PC-3 (cell line): ENCODE data around the gene FGGY. TPM values are rescaled to one million over a fixed set of nuclear protein-coding genes. Genes with fewer than 3 reads are reported as not detected.

Source experiments
- ATAC-seq: fragments of 200-7000 bp; cut with Tn5 transposase; 2 replicates; pipeline ENCODE4 v1.9.1; 2020; ENCODE audit warnings: mild to moderate bottlenecking, moderate library complexity
- BruUV-seq: library from RNA; stranded (reverse); fragments of 400-500 nt; replicated peaks from 2 replicates; lab custom pipeline; 2021; lab: Mats Ljungman, UMichigan
- CTCF ChIA-PET: fragments of 300-600 bp; sonication (Branson Sonifier 250); formaldehyde crosslinking; loops from one replicate; lab custom pipeline; 2022; ENCODE audit warnings: antibody characterized with exemption; lab: Charles Lee
- POLR2A ChIA-PET: fragments of 300-600 bp; sonication (Branson Sonifier 250); formaldehyde crosslinking; loops from one replicate; lab custom pipeline; 2022; ENCODE audit warnings: antibody characterized with exemption; ENCODE audit not compliant: unreplicated experiment; lab: Charles Lee
- DNase-seq: peaks from one replicate; pipeline ENCODE4 v3.0.0-alpha.2; 2015
- H2AFZ ChIP-seq: fragments of 300-600 bp; sonication (generic); 2 replicates; pipeline ENCODE4 v1.6.0; 2016; ENCODE audit warnings: antibody characterized with exemption, low read length
- H3F3A ChIP-seq: fragments of 300-600 bp; sonication (generic); one replicate; pipeline ENCODE4 v1.6.0; 2017; ENCODE audit warnings: antibody characterized with exemption, low read length, control low read depth, mild to moderate bottlenecking; ENCODE audit not compliant: unreplicated experiment
- H3K27ac ChIP-seq: fragments of 300-600 bp; sonication (generic); 2 replicates; pipeline ENCODE4 v1.5.1; 2016; ENCODE audit warnings: mild to moderate bottlenecking, low read length
- H3K27me3 ChIP-seq: fragments of 300-600 bp; sonication (generic); 2 replicates; pipeline ENCODE4 v1.6.1; 2016; ENCODE audit warnings: low read length, mixed read lengths
- H3K36me3 ChIP-seq: fragments of 300-600 bp; sonication (generic); 2 replicates; pipeline ENCODE4 v1.6.1; 2016; ENCODE audit warnings: low read depth, mixed run types, low read length, mixed read lengths
- H3K4me1 ChIP-seq: fragments of 300-600 bp; sonication (generic); 2 replicates; pipeline ENCODE4 v1.5.1; 2016; ENCODE audit warnings: low read length; ENCODE audit not compliant: insufficient read depth
- H3K4me2 ChIP-seq: fragments of 300-600 bp; sonication (generic); 2 replicates; pipeline ENCODE4 v1.6.0; 2016; ENCODE audit warnings: low read length
- H3K4me3 ChIP-seq: fragments of 300-600 bp; sonication (generic); 2 replicates; pipeline ENCODE4 v1.5.1; 2016; ENCODE audit warnings: mild to moderate bottlenecking, low read length, mixed read lengths
- H3K79me2 ChIP-seq: fragments of 300-600 bp; sonication (generic); 2 replicates; pipeline ENCODE4 v1.6.1; 2017; ENCODE audit warnings: low read length, mixed read lengths
- H3K9ac ChIP-seq: fragments of 300-600 bp; sonication (generic); 2 replicates; pipeline ENCODE4 v1.6.0; 2016; ENCODE audit warnings: mild to moderate bottlenecking, low read length
- H3K9me2 ChIP-seq: fragments of 300-600 bp; sonication (generic); replicated peaks from 2 replicates; pipeline ENCODE4 v1.6.1; 2016; ENCODE audit warnings: mixed run types, low read length, mixed read lengths
- H3K9me3 ChIP-seq: fragments of 300-600 bp; sonication (generic); 2 replicates; pipeline ENCODE4 v1.6.1; 2016; ENCODE audit warnings: low read length, mixed read lengths
- H4K20me1 ChIP-seq: fragments of 300-600 bp; sonication (generic); 2 replicates; pipeline ENCODE4 v1.6.1; 2016; ENCODE audit warnings: low read length, mixed read lengths
- EZH2 ChIP-seq: fragments of 300-600 bp; sonication (generic); IDR thresholded peaks from one replicate; pipeline ENCODE4 v1.6.1; 2017; ENCODE audit warnings: antibody characterized with exemption, mild to moderate bottlenecking, low read length; ENCODE audit not compliant: unreplicated experiment
- EZH2phosphoT487 ChIP-seq: fragments of 300-600 bp; sonication (generic); IDR thresholded peaks from 2 replicates; pipeline ENCODE4 v1.6.1; 2018; ENCODE audit warnings: mild to moderate bottlenecking, antibody characterized with exemption, low read length, borderline replicate concordance
- intact Hi-C: fragments of 100-400 bp; cut with micrococcal nuclease; formaldehyde crosslinking; loops from 2 replicates; pipeline ENCODE4 v1.9.0; 2023
- total RNA-seq: library from RNA; depleted of rRNA; stranded (reverse); fragments of >200 nt; gene quantifications from 2 replicates; pipeline ENCODE4 v1.2.3, GENCODE V29; 2014
- TF ChIP-seq, protein P1 (sequence below): fragments of 300-600 bp; sonication (generic); conservative IDR thresholded peaks from 2 replicates; pipeline ENCODE4 v1.5.1; 2017; ENCODE audit warnings: antibody characterized with exemption, low read depth, mild to moderate bottlenecking, low read length

FGGY gene
- total RNA-seq, 1 experiment from 2014 or later: 7.4 TPM

DNA sequence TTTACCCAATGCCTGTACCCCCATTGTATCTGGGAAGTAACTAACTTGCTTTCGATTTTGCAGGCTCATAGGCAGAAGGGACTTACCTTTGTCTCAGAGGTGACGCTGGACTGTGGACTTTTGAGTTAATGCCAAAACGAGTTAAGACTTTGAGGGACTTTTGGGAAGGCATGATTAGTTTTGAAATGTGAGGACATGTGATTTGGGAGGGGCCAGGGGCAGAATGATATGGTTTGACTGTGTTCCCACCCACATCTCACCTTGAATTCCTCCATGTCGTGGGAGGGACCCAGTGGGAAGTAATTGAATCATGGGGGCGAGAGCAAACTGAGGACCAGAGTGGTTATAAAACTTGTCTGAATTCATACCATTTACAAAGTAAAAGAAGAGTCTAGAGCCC is 440.7 kb downstream of the FGGY start:
- no TSS peak for BruUV-seq
- Histone ChIP-seq H3K79me2 (no peaks in the 10 kb centered on the region), H3K4me2 (peak overlapping the region; percentile 38; the same call in 1 of the 2 replicates), H4K20me1 (no peaks in the 10 kb centered on the region), H3K36me3 (no peaks in the 10 kb centered on the region; the same call in 1 of the 2 replicates), H3K27ac (no peak overlapping the region), H3K4me3 (no peak overlapping the region), H3K27me3 (no peaks in the 10 kb centered on the region), H3K9me3 (no peaks in the 10 kb centered on the region), H3K4me1 (peaks cover 17% of the 10 kb centered on the region), H3K9me2 (no peaks in the 10 kb centered on the region), H3K9ac (no peak overlapping the region), H2AFZ (no peak overlapping the region), H3F3A (no peaks in the 10 kb centered on the region)
- DNase-seq (no peak), ATAC-seq (no peak)
- POLR2A ChIA-PET: interaction anchor here (0.7 kb wide), 1 partner anchor 13 kb away, joined by 3 read pairs; no protein-coding TSS in a partner anchor
- TF ChIP-seq, protein P1, sequence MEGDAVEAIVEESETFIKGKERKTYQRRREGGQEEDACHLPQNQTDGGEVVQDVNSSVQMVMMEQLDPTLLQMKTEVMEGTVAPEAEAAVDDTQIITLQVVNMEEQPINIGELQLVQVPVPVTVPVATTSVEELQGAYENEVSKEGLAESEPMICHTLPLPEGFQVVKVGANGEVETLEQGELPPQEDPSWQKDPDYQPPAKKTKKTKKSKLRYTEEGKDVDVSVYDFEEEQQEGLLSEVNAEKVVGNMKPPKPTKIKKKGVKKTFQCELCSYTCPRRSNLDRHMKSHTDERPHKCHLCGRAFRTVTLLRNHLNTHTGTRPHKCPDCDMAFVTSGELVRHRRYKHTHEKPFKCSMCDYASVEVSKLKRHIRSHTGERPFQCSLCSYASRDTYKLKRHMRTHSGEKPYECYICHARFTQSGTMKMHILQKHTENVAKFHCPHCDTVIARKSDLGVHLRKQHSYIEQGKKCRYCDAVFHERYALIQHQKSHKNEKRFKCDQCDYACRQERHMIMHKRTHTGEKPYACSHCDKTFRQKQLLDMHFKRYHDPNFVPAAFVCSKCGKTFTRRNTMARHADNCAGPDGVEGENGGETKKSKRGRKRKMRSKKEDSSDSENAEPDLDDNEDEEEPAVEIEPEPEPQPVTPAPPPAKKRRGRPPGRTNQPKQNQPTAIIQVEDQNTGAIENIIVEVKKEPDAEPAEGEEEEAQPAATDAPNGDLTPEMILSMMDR: no peak
- TF ChIP-seq EZH2phosphoT487: no peak
- TF ChIP-seq EZH2: no peak
- intact Hi-C loops: no loop called here
- CTCF ChIA-PET: no interaction called here

DNA sequence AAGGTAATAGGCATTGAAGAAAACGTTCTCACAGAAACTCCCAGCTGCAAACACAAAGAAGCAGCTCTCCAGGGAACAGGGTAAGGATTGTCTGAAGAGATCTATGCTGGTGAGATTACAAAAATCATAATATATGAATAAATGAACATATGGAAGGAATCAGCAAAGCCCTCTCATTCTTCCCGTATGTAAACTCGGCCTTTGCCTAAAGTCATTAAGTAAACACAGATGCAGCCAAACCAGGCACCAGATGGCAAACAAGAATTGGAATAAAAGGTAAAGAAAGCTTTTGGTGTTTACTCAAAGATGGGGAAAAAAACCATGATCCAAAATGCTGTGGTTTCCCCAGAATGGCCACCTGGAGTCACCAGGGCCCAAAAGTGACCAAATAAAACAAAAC is 441.3 kb downstream of the FGGY start:
- H3K27ac ChIP-seq: no peak overlapping the region; the same call in 1 of the 2 replicates
- peaks cover 17% of the 10 kb centered on the region for H3K4me1 ChIP-seq
- no TSS peak for BruUV-seq
- no peaks in the 10 kb centered on the region; the same call in 1 of the 2 replicates for H3K36me3 ChIP-seq
- H4K20me1 ChIP-seq: no peaks in the 10 kb centered on the region
- DNase-seq: peak; percentile 71
- ChIA-PET CTCF (interaction anchor here (1.5 kb wide), 1 partner anchor 21 kb away, joined by 6 read pairs; no protein-coding TSS in a partner anchor), POLR2A (interaction anchor here (0.7 kb wide), 1 partner anchor 13 kb away, joined by 3 read pairs; no protein-coding TSS in a partner anchor)
- no peak overlapping the region for H3K4me3 ChIP-seq
- peak overlapping the region; percentile 38 for H3K4me2 ChIP-seq
- TF ChIP-seq EZH2phosphoT487 (no peak), EZH2 (no peak)
- TF ChIP-seq, protein P1: 0 out of 2 replicates have a peak, but pooled peaks have one; percentile 11
- no peaks in the 10 kb centered on the region for H3K9me3 ChIP-seq
- H3K79me2 ChIP-seq: no peaks in the 10 kb centered on the region
- H3K9me2 ChIP-seq: no peaks in the 10 kb centered on the region
- H3F3A ChIP-seq: no peaks in the 10 kb centered on the region
- H3K27me3 ChIP-seq: no peaks in the 10 kb centered on the region
- intact Hi-C loops: no loop called here
- no peak overlapping the region for H3K9ac ChIP-seq
- no peak overlapping the region for H2AFZ ChIP-seq
- peak; percentile 95 for ATAC-seq

DNA sequence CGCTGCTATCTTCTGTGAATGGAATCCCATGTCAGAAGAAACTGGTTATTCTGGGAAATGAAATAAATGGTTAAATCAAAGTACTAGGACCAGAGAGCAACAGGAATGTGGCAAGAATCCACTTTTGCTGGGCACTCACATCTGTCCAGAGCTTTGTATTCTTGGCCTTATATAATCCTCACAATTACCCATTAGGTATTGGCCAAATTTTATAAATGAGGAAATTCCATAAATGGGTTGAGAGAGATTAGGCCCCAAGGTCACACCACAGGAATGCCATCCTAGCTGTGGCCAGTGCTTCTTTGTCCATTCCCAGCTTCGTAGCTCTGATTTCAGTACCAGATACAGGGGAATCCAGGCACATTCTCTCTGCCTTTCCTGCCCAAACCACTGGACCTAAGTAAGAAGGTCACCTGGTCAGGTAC is 441.7 kb downstream of the FGGY start:
- Histone ChIP-seq H3F3A (no peaks in the 10 kb centered on the region), H2AFZ (no peak overlapping the region), H3K27me3 (no peaks in the 10 kb centered on the region), H3K9me2 (no peaks in the 10 kb centered on the region), H4K20me1 (no peaks in the 10 kb centered on the region), H3K9me3 (no peaks in the 10 kb centered on the region), H3K4me1 (peaks cover 17% of the 10 kb centered on the region), H3K9ac (no peak overlapping the region), H3K4me3 (no peak overlapping the region), H3K36me3 (no peaks in the 10 kb centered on the region; the same call in 1 of the 2 replicates), H3K79me2 (no peaks in the 10 kb centered on the region), H3K27ac (peak overlapping the region; percentile 15; the same call in 1 of the 2 replicates), H3K4me2 (peak overlapping the region; percentile 38)
- POLR2A ChIA-PET: no interaction called here
- ATAC-seq (peak; percentile 29), DNase-seq (no peak)
- TF ChIP-seq EZH2phosphoT487: no peak
- TF ChIP-seq EZH2: no peak
- TF ChIP-seq, protein P1: no peak
- intact Hi-C loops: no loop called here
- no TSS peak for BruUV-seq
- CTCF ChIA-PET: interaction anchor here (1.5 kb wide), 1 partner anchor 21 kb away, joined by 6 read pairs; no protein-coding TSS in a partner anchor
